Cardiac fibroblast (primary cell): Measurements from ENCODE around the gene ZDHHC3.

Experiments used
- DNase-seq, 2 donors: peaks; one replicate each; pipeline versions ENCODE4 v3.0.0 to v3.0.0-alpha.2; 2010; ENCODE audit warnings: low read depth in 2 of 2
- H3K4me3 ChIP-seq, 2 donors: replicated peaks in 1 of 2; 1 replicate in 1 of 2; 2 replicates in 1 of 2; pipeline ENCODE4 v1.5.1; 2011; ENCODE audit warnings: low read depth in 2 of 2, low read length in 2 of 2, mild to moderate bottlenecking in 2 of 2, moderate library complexity in 1 of 2
- CTCF ChIP-seq: IDR thresholded peaks from one replicate; pipeline ENCODE4 v1.5.1; 2011; ENCODE audit warnings: low read depth, mild to moderate bottlenecking, low read length, inconsistent platforms

ZDHHC3 gene

GRCh38 chr3:45016916-45017315 is 40.9 kb upstream of the ZDHHC3 start:
- DNase-seq = no peak
- H3K4me3 ChIP-seq = no peak overlapping the region
- no peak for TF ChIP-seq CTCF

- TF ChIP-seq CTCF = no peak
- H3K4me3 ChIP-seq = no peak overlapping the region
- DNase-seq = no peak
Observed at GRCh38 chr3:45012577-45012976, 36.6 kb upstream of the ZDHHC3 start.

GRCh38 chr3:45011756-45012508 is 36.0 kb upstream of the ZDHHC3 start:
- peak; percentile 95 to 96 for DNase-seq
- no peak overlapping the region for H3K4me3 ChIP-seq
- TF ChIP-seq CTCF = no peak

GRCh38 chr3:45010811-45011333 is 34.9 kb upstream of the ZDHHC3 start:
- peak; percentile 62 to 68 for DNase-seq

GRCh38 chr3:45009868-45010267 is 33.9 kb upstream of the ZDHHC3 start:
- TF ChIP-seq CTCF = no peak
- no peak for DNase-seq
- no peak overlapping the region for H3K4me3 ChIP-seq

More at GRCh38 chr3:45010811-45011333, 34.9 kb upstream of the ZDHHC3 start:
- TF ChIP-seq CTCF = no peak
- H3K4me3 ChIP-seq = no peak overlapping the region

GRCh38 chr3:45008117-45008516 is 32.1 kb upstream of the ZDHHC3 start:
- no peak for TF ChIP-seq CTCF
- DNase-seq = peak; percentile 58 to 84
- no peak overlapping the region for H3K4me3 ChIP-seq
